ENCODE results near the gene PDRG1. TPM values are rescaled to one million over a fixed set of nuclear protein-coding genes. Genes with fewer than 3 reads are reported as not detected.
A peak's percentile ranks its signal among the peaks of the same experiment; 100 is the strongest.

PDRG1 gene
- total and polyA plus RNA-seq, 2 donors from 2014 or later = 10.4 to 22.5 TPM

- no peak overlapping the region for H3K9ac ChIP-seq (ENCODE audit: low read length in 3 of 3)
- intact Hi-C loops (cut with DNase I) = no loop called here
- H3K27me3 ChIP-seq (ENCODE audit: control insufficient read depth, insufficient read depth, low read length) = no peaks in the 10 kb centered on the region
- H3K36me3 ChIP-seq (ENCODE audit: control insufficient read depth in 2 of 3, insufficient read depth in 3 of 3, low read length in 3 of 3) = peaks cover 15 to 43% (median 25%) of the 10 kb centered on the region in 3 donors
- FAIRE-seq (no peak), DNase-seq (peak in 1 of 5 donors; percentile 5)
- no peak overlapping the region for H3K4me3 ChIP-seq (ENCODE audit: low read length in 3 of 3)
- no peak overlapping the region for H3K27ac ChIP-seq (ENCODE audit: low read depth in 2 of 2, low read length in 2 of 2)
- no peak for TF ChIP-seq CTCF (IDR thresholded peaks at IDR 0.05; ENCODE audit: borderline replicate concordance, extremely low read depth, insufficient read depth)
- peaks cover 6 to 11% (median 7%) of the 10 kb centered on the region in 3 donors for H3K4me1 ChIP-seq (ENCODE audit: control insufficient read depth in 2 of 3, insufficient read depth in 2 of 3, low read depth in 1 of 3, low read length in 3 of 3)
- no peaks in the 10 kb centered on the region for H3K9me3 ChIP-seq (ENCODE audit: control insufficient read depth in 2 of 3, insufficient read depth in 1 of 3, low read length in 3 of 3)
Observed at GRCh38 chr20:31948008-31948407, 3.8 kb downstream of the PDRG1 start.

- DNase-seq (no peak), FAIRE-seq (no peak)
- TF ChIP-seq CTCF (IDR thresholded peaks at IDR 0.05; ENCODE audit: borderline replicate concordance, extremely low read depth, insufficient read depth) = no peak
- H3K4me1 ChIP-seq (ENCODE audit: control insufficient read depth in 2 of 3, insufficient read depth in 2 of 3, low read depth in 1 of 3, low read length in 3 of 3) = peaks cover 3 to 7% (median 4%) of the 10 kb centered on the region in 3 donors
- intact Hi-C loops (cut with DNase I) = no loop called here
- no peak overlapping the region for H3K4me3 ChIP-seq (ENCODE audit: low read length in 3 of 3)
- H3K9ac ChIP-seq (ENCODE audit: low read length in 3 of 3) = no peak overlapping the region
- H3K9me3 ChIP-seq (ENCODE audit: control insufficient read depth in 2 of 3, insufficient read depth in 1 of 3, low read length in 3 of 3) = no peaks in the 10 kb centered on the region
- H3K27me3 ChIP-seq (ENCODE audit: control insufficient read depth, insufficient read depth, low read length) = no peaks in the 10 kb centered on the region
- H3K36me3 ChIP-seq (ENCODE audit: control insufficient read depth in 2 of 3, insufficient read depth in 3 of 3, low read length in 3 of 3) = peaks cover 15 to 43% (median 32%) of the 10 kb centered on the region in 3 donors
- H3K27ac ChIP-seq (ENCODE audit: low read depth in 2 of 2, low read length in 2 of 2) = no peak overlapping the region
Observed at GRCh38 chr20:31945785-31946184, 6.1 kb downstream of the PDRG1 start.

DNA sequence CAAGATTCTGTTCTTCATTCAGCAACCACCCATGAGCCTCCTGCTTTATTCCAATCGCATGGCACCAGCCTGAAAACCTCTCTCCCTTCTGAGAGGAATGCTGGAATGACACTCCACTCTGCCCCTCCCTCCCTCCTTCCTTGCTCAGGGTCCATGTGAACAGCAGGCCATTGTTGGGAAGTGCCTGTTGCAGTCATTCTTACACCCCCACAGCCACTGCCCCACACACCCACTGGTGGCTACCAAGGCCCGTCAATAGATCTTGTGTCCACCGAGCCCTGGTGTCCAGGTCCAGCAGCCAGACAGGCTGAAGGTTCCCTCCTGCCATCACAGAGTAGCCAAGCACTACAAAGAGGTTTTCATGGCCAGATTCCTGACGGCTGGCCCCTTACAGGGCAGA lies 6.5 kb downstream of the PDRG1 start:
- Histone ChIP-seq H3K9me3 (ENCODE audit: control insufficient read depth in 2 of 3, insufficient read depth in 1 of 3, low read length in 3 of 3) (no peaks in the 10 kb centered on the region), H3K9ac (ENCODE audit: low read length in 3 of 3) (no peak overlapping the region), H3K27me3 (ENCODE audit: control insufficient read depth, insufficient read depth, low read length) (no peaks in the 10 kb centered on the region), H3K4me1 (ENCODE audit: control insufficient read depth in 2 of 3, insufficient read depth in 2 of 3, low read depth in 1 of 3, low read length in 3 of 3) (peaks cover 0 to 2% (median 0%) of the 10 kb centered on the region in 3 donors), H3K36me3 (ENCODE audit: control insufficient read depth in 2 of 3, insufficient read depth in 3 of 3, low read length in 3 of 3) (peaks cover 15 to 43% (median 32%) of the 10 kb centered on the region in 3 donors), H3K27ac (ENCODE audit: low read depth in 2 of 2, low read length in 2 of 2) (no peak overlapping the region), H3K4me3 (ENCODE audit: low read length in 3 of 3) (no peak overlapping the region)
- DNase-seq (no peak), FAIRE-seq (no peak)
- TF ChIP-seq CTCF (IDR thresholded peaks at IDR 0.05; ENCODE audit: borderline replicate concordance, extremely low read depth, insufficient read depth) = no peak
- intact Hi-C loops (cut with DNase I) = no loop called here

- Histone ChIP-seq H3K4me1 (ENCODE audit: control insufficient read depth in 2 of 3, insufficient read depth in 2 of 3, low read depth in 1 of 3, low read length in 3 of 3) (no peaks in the 10 kb centered on the region), H3K27ac (ENCODE audit: low read depth in 2 of 2, low read length in 2 of 2) (no peak overlapping the region), H3K9me3 (ENCODE audit: control insufficient read depth in 2 of 3, insufficient read depth in 1 of 3, low read length in 3 of 3) (no peaks in the 10 kb centered on the region), H3K4me3 (ENCODE audit: low read length in 3 of 3) (no peak overlapping the region), H3K36me3 (ENCODE audit: control insufficient read depth in 2 of 3, insufficient read depth in 3 of 3, low read length in 3 of 3) (peaks cover 8 to 34% (median 27%) of the 10 kb centered on the region in 3 donors), H3K9ac (ENCODE audit: low read length in 3 of 3) (no peak overlapping the region), H3K27me3 (ENCODE audit: control insufficient read depth, insufficient read depth, low read length) (no peaks in the 10 kb centered on the region)
- intact Hi-C loops (cut with DNase I) = no loop called here
- no peak for FAIRE-seq
- DNase-seq = peak in 1 of 5 donors; percentile 62
- TF ChIP-seq CTCF (IDR thresholded peaks at IDR 0.05; ENCODE audit: borderline replicate concordance, extremely low read depth, insufficient read depth) = no peak
Observed at GRCh38 chr20:31943052-31943471, 8.8 kb downstream of the PDRG1 start.

Data from kidney (tissue), 14 donors.